Testis (tissue), 2 donors: Measurements from ENCODE around the gene PCDHB5.

Experiments
- POLR2A ChIP-seq: fragments of 450-650 bp; IDR thresholded peaks from one replicate; pipeline ENCODE4 v1.6.1; 2017; ENCODE audit warnings: antibody characterized with exemption, mild to moderate bottlenecking, moderate library complexity
- TF ChIP-seq, protein P1 (sequence below), 3 experiments: fragments of 450-650 bp in 2 of 3; fragments of 200-600 bp in 1 of 3; sonication (generic) in 1 of 3; IDR thresholded peaks; one replicate each; pipeline ENCODE4 v1.5.1; 2016 to 2019; ENCODE audit warnings: antibody characterized with exemption in 3 of 3, mild to moderate bottlenecking in 2 of 3, moderate library complexity in 1 of 3

DNA sequence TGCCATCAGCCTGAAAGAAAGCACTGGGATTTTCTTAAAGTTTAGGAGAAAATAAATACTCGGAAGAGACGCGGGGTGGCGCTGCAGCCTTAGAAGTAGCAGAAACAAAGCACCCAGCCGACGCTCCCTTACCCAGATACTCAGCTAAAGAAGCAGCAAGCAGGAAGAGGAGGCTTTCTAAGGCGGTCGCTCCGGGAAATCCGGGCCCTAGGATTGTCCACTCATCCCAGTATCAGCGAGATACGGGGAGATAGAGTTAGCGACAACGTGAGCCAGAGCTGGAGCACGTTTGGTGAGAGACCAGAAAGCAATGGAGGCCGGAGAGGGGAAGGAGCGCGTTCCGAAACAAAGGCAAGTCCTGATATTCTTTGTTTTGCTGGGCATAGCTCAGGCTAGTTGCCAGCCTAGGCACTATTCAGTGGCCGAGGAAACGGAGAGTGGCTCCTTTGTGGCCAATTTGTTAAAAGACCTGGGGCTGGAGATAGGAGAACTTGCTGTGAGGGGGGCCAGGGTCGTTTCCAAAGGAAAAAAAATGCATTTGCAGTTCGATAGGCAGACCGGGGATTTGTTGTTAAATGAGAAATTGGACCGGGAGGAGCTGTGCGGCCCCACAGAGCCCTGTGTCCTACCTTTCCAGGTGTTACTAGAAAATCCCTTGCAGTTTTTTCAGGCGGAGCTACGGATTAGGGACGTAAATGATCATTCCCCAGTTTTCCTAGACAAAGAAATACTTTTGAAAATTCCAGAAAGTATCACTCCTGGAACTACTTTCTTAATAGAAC is 40.3 kb upstream of the PCDHB5 start, which contains the start of gene PCDHB2:
- TF ChIP-seq, protein P1, sequence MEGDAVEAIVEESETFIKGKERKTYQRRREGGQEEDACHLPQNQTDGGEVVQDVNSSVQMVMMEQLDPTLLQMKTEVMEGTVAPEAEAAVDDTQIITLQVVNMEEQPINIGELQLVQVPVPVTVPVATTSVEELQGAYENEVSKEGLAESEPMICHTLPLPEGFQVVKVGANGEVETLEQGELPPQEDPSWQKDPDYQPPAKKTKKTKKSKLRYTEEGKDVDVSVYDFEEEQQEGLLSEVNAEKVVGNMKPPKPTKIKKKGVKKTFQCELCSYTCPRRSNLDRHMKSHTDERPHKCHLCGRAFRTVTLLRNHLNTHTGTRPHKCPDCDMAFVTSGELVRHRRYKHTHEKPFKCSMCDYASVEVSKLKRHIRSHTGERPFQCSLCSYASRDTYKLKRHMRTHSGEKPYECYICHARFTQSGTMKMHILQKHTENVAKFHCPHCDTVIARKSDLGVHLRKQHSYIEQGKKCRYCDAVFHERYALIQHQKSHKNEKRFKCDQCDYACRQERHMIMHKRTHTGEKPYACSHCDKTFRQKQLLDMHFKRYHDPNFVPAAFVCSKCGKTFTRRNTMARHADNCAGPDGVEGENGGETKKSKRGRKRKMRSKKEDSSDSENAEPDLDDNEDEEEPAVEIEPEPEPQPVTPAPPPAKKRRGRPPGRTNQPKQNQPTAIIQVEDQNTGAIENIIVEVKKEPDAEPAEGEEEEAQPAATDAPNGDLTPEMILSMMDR (IDR thresholded peaks at IDR 0.05): peak; percentile 23 to 67 (median 51)
- no peak for TF ChIP-seq POLR2A
